ENCODE data around the gene ELK3.

Gene ELK3

DNA sequence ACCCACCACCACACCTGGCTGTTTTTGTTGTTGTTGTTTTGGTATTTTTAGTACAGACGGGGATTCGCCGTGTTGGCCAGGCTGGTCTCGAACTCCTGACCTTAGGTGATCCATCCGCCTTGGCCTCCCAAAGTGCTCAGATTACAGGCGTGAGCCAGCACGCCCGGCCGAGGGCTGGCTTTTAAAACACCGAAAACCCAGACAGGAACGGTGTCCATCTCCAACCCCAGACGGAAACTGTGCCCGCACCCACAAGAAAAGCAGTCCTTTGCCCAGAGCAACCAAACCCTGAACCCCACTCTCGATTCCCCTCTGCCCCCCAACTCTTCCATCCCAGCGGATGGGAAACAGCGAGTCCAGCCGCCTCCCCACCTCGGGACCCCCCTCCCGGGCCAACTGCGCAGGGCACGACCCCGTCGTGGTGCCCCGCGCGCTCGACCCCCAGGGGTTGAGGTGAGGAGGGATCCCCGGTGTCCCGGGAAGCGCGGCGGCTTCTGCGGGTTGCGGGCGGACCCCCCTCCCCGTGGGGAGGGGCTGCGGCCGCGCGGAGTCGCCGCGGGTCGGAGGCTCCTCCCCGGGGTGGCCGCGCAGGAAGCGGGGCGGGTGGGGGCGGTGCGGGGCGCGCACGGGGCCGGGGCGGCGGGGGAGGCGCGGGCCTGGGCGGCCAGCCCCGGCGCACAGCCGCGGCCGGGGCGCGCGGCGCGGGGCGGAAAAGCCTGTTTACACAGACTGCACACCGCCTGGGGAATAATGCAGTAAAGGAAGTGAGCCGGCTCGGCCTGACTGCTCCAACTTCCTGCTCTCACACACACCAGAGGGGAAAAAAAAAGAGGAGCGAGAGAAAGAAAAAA lies at the start of gene ELK3:
ELK3 (plus strand) TSS at position 651 of the 851 bp plus-strand sequence.
- DNase-seq (ENCODE audit: low spot score), result peak; percentile 89

DNA sequence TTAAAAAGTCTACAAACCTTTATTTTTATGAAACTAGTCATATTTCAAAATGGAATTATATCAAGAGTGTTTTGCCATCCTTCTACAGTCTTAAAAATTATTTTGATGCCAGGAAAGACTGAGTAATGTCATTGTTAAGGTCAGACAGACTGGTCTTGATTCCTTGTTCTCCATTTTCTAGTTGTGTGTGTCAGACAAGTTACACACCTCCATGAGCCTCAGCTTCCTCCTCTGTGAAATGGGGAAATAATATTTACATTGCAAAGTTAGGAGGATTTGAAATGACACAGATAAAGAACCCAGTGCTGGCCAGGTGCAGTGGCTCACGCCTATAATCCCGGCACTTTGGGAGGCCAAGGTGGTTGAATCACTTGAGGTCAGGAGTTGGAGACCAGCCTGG lies 47.4 kb upstream of the ELK3 start:
- DNase-seq (ENCODE audit: low spot score), result no peak

DNA sequence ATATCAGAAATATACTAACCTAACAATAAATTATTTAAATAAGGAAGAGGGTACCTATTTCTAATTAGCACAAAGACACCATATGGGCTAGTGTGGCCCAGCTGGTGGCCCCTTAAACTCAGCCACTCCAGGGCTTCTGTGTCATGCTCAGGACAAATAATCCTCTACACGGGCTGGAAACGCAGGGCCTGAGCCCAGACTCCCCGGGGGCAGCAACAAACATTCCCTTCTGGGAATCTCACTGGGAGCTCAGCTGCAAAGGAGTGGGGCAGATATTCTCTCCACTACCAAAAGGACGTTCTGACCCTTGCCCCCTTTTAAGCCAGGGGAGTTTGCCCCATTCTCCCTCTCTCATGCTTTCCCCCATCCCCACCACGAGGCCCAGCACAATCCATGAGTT lies 43.7 kb upstream of the ELK3 start:
- DNase-seq (ENCODE audit: low spot score), result no peak

DNA sequence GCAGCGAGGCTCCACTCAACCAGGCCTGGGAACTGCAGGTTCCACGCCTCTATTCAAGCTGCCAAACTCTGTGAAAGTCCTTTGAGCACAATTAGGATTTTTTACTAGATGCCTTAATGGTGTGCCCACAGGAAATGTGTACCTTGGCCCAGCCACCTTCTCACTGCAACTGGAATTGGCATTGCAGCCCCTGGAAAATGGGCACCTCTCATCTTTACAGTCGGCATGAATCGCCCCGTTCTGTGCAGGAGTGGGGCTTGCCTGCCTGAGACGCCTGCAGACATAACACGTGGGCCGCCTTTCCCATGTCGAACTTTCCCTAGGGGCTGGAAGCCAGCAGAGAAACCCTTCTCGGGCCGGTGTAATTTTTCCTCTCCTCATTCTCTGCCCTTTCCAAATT lies 42.0 kb upstream of the ELK3 start:
- no peak for DNase-seq (ENCODE audit: low spot score)

DNA sequence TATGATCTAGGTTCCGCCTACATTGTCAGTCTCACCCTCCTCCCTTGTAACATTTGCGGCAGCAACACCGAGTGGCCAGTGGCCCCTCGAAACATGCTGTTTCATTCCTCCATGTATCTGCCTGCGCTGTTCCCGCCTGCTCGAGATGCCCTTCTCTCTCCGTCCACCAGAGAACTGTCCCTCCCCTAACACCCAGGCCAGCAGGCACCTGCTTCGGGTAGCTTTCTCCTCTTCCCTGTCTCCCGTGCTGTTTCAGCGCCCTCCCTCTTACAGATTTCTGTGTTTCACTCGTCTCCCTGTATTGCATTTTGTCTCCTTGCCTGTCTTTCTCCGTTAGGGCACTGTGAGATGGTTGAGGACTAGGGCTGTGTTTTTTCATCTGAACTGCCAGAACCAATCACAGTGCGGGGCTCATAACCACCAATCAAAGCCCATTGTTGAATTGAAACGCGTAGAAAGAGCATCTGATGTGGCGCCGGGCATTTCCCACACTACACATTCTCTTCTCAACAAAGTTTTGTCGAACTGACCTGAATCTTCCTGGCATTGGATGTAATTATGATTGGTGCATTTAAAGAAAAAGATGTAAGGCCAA lies 40.9 kb upstream of the ELK3 start:
- no peak for DNase-seq (ENCODE audit: low spot score)

DNA sequence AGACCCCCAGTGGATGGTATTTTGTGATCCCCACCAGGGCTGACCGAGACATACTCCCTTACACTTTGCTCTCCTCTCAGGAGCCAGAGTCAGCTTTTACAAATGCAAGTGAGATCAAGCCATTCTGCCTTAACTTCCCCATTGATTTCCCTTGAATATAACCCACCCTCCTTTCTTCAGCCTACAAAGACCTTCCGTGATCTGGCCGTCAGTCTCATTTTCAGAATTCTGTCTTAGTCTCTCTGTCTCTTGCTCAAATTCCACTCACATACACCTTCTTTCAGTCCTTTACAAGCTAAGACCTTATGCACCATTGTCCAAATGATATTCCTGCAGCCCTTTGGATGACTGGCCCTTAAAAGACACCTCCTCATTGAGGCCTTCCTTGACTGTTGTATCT lies 39.0 kb upstream of the ELK3 start:
- no peak for DNase-seq (ENCODE audit: low spot score)

DNA sequence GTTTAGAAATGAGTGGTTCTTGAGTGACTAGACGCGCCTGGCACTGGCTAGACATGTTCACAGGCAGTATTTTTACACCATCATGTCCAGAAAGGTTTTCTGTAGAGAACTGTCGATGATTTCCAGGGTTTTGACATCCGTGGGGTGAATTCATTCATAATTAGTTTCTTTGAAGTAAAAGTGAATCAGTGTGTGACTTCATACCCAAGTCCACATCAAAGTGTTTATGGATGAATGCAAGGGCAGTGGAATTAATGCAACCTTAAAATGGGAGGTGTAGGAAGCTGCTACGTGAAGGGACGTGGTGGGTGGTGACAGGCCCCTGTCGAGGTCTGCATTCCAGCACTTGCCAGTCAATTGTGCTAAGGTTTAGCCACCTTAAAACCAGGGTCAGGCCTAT lies 38.4 kb upstream of the ELK3 start:
- no peak for DNase-seq (ENCODE audit: low spot score)

DNA sequence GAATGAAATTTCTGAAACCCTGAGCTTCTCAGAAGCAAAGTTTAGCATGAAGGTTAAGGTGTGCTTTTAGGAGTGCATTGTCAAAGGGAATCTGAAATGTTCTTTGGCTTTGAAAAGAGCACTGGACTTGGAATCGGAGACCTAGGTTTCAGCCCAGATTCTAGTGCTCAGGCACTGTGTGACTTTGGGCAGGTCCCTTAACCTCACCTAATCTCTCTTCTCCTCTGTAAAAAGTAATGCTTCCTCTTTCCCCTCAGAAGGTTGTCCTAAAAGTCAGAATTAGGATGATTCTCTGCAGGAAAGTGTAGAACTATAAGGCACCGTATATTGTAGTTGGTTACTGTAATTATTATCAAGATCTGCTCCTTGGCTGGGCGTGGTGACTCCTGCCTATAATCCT lies 38.0 kb upstream of the ELK3 start:
- DNase-seq (ENCODE audit: low spot score), result no peak

DNA sequence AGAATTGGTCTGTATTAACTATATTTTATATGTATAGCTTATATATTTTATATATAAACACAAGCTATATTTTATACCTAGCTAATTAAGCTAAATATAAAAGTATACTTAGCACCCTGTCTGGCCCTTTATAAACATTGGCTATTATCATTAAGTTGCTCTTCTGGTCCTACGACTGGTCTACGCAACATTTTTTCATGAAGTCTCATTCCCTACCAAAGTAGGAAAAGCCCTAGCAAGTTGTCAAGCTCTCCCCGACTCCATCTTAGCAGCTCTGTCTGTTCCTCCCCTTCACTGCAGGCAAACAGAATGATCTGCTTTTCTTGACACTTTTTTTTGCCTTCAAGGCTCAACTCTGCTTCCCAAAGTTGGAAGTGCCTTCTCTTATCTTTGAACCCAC lies 36.7 kb upstream of the ELK3 start:
- no peak for DNase-seq (ENCODE audit: low spot score)

DNA sequence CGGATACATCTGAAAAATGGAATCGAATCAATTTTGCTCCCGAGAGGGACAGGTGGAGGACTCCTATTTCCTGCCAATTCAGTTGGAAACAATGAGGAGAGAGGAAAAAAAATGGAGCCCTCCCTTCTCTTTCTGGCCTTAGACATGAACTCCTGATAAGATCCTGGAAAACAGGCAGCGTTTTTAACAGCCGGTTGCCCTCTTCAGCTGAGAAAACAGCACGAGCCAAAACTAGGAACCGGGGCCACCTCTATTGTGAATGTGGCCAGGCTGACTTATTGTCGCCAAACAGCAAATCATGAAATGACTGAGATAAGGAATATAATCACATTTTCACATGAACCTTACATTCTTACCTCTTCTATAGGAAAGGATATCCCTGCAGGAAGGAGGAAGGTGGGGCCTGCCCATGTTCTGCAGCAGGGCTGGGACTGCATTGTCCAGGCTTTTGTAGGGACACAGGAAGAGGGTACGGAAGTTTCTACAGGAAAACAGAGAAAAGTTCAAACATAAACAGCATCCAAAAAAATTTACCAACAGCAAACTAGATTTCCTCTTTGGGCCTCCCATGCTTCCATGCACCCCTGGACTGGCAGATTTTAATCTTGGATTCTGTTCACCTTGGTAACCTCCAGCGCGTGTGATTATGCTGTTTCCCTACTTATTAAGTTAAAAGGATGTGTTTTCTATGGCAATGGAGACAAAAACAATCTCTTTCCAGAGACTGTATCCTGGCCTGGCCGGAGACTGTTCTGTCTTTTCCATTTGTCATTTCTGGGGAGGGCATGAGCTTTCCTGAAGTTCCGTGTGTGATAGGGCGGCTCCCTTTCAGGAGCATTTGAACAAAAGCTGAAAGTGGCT lies 29.0 kb upstream of the ELK3 start:
- DNase-seq (ENCODE audit: low spot score), result no peak

DNA sequence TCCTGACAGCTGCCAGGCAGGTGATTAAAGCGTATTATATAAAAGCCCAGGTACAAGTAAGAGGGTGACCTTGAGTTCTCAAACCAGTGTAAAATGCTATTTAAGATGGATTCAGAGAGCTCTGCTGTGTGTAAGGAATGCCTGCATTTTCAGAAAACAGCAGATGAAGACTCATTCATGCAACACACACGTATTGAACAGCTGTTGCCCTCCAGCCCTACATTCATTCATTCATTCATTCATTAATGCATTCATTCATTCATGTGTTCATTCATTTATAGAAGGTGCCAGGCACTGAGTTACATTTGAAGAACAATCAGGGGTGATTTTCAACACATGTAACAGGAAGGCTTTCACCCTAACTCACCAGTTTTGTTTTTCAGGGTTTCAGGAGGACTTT lies 27.4 kb upstream of the ELK3 start:
- no peak for DNase-seq (ENCODE audit: low spot score)

DNA sequence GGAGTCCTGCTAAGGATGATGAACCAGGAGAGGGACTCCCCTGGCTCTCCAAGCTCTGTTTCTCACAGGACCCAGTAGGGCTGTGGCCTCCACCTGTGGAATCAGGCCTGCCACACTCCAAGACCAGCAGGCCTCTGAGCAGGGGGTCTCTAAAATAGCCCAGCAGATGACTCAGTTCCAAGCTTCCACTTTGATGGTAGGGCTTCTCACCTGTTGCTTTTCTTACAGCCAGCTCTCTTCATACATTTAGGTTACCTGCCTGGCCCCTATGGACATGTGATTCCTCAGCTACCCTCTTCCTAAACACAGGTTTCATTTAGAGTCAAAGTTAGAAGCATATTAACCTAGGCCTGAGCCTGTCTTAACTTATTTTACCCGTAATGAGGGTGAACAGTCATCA lies 26.7 kb upstream of the ELK3 start:
- no peak for DNase-seq (ENCODE audit: low spot score)

DNA sequence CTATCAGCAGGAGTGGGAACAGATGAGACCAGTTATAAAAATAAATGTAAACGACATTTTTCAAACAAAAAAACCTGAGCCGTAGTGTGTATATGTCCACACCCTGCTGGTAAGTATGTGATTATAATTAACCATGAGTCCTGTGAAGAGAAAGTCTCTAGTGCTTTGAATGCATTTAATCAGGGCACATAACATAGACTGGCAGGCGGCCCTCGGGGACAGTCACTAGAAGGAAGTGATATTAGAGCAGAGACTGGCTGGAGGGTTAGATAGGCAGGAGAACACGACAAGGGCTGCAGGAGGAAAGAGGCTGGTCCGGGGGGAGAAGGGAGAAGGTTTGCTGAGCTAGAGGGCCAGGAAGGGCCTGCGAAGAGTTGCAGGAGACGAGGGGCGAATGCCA lies 23.8 kb upstream of the ELK3 start:
- no peak for DNase-seq (ENCODE audit: low spot score)

DNA sequence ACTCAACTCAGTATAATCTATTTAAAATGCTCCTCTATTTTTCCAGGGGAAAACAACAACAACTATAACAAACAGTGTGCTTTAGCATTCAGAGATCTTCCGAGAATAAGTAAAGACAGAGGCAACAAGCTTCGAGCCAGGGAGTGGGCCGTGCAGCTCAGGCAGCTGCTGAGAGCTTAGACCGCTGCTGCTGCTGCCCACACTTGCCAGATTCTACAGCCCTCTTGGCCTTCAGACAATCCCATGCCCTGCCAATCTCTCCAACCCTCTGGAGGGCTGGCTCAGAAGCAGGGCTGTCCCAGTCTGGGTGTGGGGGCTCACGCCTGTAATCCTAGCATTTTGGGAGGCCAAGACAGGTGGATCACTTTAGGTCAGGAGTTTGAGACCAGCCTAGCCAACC lies 23.4 kb upstream of the ELK3 start:
- DNase-seq (ENCODE audit: low spot score), result no peak

DNA sequence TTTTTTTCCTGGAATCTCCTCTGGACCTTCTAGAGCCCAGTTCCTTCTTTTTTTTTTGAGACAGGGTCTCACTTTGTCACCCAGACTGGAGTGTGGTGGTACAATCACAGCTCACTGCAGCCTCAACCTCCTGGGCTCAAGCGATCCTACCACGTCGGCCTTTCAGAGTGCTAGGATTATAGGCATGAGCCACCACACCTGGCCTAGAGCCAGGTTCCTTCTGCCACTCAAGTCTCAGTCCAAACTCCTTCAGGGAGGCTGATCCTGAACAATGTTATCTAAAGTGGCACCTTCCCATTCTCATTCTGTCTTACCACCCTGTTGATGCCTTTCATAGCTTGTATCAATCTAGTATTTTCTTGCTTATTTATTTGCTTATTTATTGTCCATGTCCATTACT lies 22.3 kb upstream of the ELK3 start:
- DNase-seq (ENCODE audit: low spot score), result no peak

DNA sequence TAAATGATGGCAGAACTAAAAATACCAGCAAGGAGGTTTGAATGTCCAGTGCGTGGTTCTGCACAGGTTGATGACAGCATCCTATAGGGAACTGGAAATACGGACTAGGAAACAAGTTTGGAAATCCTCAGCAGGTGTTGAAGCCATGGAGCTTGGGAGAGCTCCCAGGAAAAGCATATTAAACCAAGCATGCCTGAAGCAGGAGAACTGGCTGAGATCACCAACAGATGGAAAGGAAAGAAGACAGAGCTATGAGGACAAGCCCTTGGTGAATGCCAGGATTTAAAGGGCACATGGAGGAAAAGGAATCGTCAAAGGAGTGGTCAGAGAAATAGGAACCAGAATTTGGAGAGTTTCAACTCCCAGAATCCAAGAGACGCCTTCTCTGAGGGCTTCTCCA lies 21.2 kb upstream of the ELK3 start:
- no peak for DNase-seq (ENCODE audit: low spot score)

DNA sequence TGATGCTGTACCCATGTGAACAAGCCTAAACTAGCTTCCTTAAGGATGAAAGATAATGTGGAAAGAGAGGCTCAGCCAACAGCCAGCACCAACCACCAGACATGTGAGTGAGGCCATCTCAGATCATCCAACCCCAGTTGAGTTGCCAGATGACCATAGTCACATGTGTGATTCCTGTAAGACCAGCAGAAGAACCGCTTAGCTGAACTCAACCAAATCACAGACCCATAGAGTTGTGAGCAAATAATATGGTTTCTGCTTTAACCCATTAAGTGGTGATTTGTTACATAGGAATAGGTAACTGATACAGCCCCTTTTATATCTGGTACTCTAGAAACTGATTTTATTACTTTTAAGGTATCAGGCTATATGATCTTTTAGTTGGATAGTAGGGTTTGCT lies 17.6 kb upstream of the ELK3 start:
- DNase-seq (ENCODE audit: low spot score), result no peak

DNA sequence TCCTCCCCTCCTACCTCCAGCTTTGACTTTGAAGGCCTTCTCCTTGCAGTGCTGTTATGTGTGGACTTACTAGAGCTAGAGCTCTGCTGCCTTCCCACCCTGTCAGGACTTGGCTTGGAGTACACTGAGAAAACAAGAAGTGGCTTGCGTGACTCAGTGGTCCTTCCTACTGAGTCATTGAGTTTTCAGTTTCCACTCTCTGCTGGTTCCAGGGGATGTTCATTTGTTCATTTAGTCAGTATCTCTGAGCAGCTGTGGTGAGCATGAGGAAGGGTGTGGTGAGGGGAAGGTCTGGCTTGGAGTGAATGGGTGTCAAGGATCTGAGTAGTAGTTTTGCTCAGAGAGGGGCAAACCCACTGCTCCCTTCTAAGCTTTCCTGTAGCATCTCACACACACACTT lies 17.2 kb upstream of the ELK3 start:
- peak; percentile 28 for DNase-seq (ENCODE audit: low spot score)

DNA sequence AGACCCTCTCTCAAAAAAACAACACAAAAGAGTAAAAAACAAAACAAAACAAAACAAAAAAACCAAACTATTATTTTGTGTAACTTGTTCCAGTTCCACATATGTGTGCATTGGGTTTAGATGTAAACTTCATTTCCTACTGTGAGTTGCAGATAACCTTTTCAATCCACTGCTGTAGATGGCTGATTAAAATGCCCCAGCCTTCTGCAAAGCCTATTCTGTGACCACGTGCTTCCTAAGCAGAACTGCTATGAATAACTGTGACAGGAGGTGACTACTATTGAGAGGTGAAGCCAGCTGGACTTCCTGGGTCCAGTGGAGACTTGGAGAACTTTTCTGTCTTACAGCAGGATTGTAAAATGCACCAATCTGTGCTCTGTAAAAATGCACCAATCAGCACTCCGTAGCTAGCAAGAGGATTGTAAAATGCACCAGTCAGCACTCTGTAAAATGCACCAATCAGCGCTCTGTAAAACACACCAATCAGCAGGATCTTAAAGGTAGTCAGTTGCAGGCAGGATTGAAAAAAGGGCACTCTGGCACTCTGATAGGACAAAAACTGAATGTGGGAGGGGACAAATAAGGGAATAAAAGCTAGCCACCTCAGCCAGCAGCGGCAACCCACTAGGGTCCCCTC lies 10.3 kb upstream of the ELK3 start:
- DNase-seq (ENCODE audit: low spot score), result no peak

DNA sequence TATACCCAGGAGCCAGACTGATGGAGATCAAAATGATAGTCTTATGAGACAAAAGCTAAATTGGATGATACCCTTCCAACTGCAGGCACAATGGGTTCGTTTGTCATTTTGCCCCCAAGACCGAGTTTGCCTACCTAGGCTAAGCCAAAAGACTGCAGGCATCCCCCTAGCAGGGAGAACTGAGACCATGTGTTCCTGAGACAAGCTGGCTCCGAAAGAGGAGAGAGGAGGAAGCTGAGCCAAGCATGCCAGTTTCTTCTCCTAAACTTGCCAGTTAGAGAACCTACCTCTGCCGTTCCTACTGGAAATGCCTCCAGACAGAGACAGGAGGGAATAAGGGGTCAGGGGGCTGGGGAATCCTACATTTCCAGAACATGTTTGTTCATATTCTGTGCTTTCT lies 8.3 kb upstream of the ELK3 start:
- no peak for DNase-seq (ENCODE audit: low spot score)

DNA sequence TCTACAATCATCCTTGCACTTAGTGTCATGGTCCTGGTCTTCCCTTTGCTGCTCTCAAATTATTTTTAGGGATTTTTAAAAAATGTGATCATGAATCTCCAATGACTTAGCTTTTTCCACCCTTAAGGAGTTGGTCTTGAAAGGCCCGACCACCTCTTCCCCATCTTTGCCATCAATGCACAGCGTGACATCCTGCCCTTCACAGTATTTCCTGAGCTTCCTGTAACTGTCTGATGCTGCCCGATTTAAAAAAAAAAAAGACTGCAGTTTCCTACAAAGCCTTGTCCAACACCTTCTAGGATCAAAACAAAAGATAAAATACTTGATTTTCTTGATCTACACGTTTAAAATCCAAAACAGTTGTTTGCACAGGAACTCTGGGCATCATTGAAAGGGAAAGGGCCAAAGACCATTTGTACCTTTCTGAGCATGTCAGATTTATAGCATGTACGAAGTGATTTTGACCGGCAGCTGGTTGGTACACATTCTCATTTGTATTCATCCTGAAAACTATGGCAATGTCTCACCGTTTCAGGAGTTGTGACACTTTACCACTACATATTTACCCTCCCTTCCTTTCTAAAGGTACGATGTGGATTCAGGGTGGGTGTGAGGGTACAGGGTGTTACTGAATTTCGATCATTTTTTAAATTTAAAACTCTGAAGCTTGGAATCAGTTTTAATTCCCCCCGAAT lies 7.4 kb upstream of the ELK3 start:
- DNase-seq (ENCODE audit: low spot score), result no peak

DNA sequence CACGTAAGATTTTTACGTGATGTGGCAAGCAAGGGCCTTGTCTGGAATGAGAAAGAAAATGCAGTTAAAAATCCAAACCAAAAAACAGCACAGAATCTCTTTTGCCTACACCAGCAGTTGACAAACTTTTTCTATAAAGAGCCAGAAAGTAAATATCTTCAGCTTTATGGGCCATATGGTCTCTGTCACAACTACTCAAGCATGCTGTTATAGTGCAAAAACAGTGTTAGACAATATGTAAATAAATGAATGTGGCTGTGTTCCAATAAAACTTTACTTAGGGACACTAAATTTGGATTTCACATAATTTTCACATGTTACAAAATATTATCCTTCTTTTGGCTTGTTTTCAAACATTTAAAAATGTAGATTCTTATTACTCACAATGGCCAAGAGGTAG lies 6.2 kb upstream of the ELK3 start:
- no peak for DNase-seq (ENCODE audit: low spot score)

All from AG08396 (cell line).